HG02885 (cell line): ENCODE results near the gene PPP1R12B.
"Not testable (repeated sequence)": the region's sequence is repeated elsewhere in the genome, so short reads cannot be mapped to it uniquely, and the experiment has no call there.

Source experiments
- ATAC-seq: cut with Tn5 transposase; IDR thresholded peaks from one replicate; pipeline ENCODE4 v1.9.1; 2021; ENCODE audit warnings: mild to moderate bottlenecking; ENCODE audit not compliant: unreplicated experiment, poor library complexity

The PPP1R12B gene

DNA sequence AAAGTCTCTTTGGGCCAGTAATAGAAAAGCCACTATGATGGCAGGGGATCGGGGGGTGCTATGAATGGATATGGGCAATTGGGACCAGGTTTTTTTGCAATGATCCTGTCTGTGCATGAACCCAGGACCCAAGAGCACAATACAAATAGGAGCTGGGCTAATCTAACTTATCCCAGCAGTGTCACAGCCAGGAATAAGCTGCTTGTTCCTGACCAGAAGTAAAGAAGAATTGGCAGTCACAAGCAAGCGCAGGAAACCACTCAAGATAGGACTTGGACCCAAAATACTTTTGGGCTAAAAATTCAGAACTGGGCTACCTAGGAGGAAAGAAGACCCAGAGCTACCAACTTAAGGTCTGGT, 172.3 kb downstream of the PPP1R12B start:
- not testable (repeated sequence) for ATAC-seq

DNA sequence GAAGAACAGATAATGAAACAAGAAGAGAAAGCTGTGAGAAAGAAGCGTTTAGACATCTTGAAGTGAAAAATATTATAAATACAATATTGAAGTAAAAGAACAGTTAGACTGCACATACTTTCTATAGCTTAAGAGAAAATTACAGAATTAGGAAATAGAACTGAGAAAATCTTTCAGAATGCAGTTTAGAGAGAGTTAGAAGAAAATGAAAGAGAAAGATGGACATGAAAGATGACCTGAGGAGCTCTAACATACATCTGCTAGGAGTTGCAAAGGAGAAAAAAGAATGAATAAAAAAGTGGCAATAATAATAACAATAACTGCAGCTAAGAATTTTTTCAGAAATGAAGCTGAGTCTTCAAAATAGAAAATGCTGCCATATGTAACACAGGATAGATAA, 173.0 kb downstream of the PPP1R12B start:
- ATAC-seq: not testable (repeated sequence)

DNA sequence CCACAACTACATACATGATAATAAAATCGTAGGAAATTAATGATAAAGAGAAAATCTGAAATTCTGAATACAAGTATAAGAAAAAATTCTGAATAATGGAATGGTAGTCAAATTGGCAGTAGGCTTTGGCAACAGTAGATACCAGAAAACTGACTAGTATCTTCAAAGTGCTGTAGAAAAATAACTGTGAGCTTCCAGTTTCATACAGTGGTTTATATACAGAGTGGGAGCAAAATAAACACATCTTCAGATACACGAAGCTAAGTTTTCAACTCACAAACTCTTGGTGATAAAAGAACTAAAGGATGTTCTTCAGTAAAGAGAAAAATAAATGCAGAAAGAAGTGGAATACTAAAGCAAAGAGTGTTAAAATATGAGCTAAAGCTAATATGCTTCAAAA, 173.4 kb downstream of the PPP1R12B start:
- ATAC-seq: no peak

- not testable (repeated sequence) for ATAC-seq
Observed at GRCh38 chr1:202526056-202526455, 177.6 kb downstream of the PPP1R12B start.

DNA sequence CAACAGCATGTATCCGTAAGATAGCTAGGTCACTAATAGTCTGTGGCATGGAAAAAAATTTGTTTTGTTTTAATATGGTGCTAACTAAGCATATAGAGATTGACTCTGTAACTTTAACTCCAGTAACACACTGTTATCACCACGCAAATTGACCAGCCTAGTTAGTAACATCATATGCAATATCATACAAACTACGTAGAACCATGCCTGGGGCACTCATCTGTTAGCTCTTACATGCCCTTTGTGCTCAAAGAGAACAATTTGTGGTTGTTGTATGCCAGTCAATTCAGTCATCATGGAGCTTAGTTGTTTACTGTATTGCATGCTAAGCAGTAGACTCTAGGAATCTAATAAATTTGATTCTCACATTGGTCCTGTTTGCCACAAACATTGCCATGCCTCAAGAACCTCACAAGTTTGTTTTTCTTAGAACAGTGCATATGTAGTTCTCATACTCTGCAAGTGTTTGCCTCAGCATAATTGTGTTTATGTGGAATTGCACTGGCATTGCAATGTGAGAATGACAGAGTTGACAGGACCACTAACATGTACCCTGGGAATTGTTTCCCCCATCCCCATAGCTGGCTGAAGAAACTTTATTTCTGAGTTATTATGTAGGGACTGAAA, 179.7 kb downstream of the PPP1R12B start:
- ATAC-seq: not testable (repeated sequence)

DNA sequence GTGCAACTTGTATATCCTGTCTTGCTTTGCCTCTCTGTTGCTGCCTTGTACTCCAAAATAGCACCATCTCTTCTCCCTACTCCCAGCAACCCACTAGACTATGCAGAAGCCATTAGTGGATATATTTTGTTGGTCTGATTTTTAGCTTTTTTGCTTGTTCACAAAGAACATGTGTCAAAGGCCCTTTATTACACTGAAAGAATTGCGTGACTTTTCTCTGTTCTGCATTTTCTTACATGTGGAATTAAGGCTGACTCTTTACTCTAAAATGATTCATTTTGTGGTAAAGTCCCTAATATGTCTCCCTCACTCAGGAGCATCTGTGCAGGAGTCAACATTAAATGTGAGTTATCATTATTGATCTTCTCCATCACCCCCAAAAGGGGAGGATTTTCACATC, 182.2 kb downstream of the PPP1R12B start:
- not testable (repeated sequence) for ATAC-seq

DNA sequence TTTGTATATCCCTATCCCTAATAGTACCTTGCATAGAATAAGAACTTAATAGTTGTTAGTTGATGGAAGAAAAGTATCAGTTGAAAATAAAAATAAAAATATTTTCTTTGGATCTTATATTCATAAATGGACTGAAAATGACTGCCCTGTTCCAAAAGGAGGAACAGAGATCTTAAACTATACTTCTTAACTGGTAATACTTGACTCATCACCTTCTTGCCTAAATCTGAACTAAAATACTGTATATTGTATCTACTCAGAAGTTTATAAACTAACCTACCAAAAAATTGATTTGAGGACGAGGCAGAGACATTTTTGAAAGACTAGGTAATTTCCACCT, 182.9 kb downstream of the PPP1R12B start:
- ATAC-seq: no peak

DNA sequence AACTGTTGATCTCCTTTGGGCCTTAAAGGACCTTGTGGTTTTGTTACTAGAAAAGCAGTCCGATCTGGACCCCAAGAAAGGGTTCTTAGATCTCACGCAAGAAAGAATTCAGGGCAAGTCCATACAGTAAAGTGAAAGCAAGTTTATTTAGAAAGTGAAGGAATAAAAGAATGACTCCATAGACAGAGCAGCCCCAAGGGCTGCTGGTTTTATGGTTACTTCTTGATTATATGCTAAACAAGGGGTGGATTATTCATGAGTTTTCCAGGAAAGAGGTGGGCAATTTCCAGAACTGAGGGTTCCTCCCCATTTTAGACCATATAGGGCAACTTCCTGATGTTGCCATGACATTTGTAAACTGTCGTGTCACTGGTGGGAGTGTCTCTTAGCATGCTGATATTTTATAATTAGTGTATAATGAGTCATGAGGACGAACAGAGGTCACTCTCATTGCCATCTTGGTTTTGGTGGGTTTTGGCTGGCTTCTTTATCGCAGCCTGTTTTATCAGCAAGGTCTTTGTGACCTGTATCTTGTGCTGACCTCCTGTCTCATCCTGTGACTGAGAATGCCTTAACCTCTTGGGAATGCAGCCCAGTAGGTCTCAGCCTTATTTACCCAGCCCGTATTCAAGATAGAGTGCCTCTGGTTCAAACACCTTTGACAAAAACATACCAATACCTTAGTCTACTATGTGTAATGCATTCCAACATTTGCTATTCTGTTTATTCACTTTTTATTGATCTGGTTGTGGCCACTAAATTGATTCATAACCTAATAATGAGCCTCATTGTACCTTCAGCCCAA, 183.5 kb downstream of the PPP1R12B start:
- ATAC-seq: not testable (repeated sequence)

DNA sequence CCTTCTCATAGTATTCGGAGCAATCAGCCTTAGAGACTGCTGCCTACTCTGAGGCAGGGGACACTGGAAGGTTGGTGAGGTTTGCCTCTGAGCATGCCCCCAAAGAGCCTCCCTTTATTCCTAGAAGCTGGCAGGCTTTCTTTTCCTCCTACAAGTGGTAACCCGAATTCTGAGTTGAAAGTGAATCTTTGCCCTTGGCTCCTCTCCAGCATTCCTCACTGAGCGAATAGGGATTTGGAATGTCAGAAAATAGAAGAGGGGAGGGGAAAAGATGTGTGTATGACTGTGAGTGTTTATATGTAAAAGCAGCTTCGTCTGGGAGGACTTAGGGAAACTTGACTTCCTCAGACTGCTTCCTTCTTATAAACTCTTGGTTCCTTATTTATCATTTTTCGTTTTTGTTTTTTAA, 190.7 kb downstream of the PPP1R12B start:
- not testable (repeated sequence) for ATAC-seq

DNA sequence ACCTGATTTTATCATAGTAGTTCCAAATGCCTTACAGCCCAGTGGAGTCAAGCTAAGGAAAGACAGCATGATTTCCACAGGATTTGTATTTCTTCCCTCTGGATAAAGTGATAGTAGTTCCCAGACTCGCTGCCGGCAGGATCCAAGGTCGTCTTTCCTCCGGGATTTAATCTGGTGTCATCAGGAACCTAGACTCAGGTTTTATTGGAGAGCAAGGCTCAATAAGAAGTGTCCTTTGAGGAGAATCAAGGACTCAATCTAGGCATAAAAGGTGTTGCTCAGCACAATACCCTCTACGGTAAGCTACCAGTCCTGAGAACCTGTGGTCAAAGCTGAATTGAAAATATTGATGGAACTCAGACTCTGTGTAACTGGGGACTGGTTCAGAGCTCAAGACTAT, 191.1 kb downstream of the PPP1R12B start:
- not testable (repeated sequence) for ATAC-seq

- ATAC-seq: no peak
Observed at GRCh38 chr1:202540014-202540413, 191.5 kb downstream of the PPP1R12B start.

GRCh38 chr1:202540448-202540847, 191.9 kb downstream of the PPP1R12B start:
- ATAC-seq: no peak

- ATAC-seq: not testable (repeated sequence)
Observed at GRCh38 chr1:202540858-202541257, 192.4 kb downstream of the PPP1R12B start.

- not testable (repeated sequence) for ATAC-seq
Observed at GRCh38 chr1:202542415-202542814, 193.9 kb downstream of the PPP1R12B start.

DNA sequence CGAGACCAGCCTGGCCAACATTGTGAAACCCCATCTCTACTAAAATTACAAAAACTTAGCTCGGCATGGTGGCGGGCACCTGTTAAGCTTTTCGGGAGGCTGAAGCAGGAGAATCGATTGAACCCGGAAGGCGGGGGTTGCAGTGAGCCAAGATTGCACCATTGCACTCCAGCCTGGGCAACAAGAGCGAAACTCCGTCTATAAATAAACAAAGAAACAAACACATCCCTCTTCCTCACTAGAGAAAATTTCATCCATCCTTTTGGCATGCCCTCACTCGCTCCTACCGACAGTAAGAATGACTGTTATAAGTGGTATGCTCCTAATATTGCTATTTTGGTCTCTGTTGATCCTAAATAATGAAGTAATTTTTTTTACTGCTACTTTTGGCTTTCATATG, 195.0 kb downstream of the PPP1R12B start:
- ATAC-seq: not testable (repeated sequence)

- not testable (repeated sequence) for ATAC-seq
Observed at GRCh38 chr1:202544766-202545449, 196.4 kb downstream of the PPP1R12B start.

GRCh38 chr1:202545647-202546303, 197.3 kb downstream of the PPP1R12B start:
- ATAC-seq: not testable (repeated sequence)

- ATAC-seq: not testable (repeated sequence)
Observed at GRCh38 chr1:202546377-202546776, 197.9 kb downstream of the PPP1R12B start.

GRCh38 chr1:202546796-202547195, 198.3 kb downstream of the PPP1R12B start:
- peak; percentile 73 for ATAC-seq

GRCh38 chr1:202547215-202547614, 198.7 kb downstream of the PPP1R12B start:
- ATAC-seq: no peak

GRCh38 chr1:202550088-202550487, 201.6 kb downstream of the PPP1R12B start:
- ATAC-seq: not testable (repeated sequence)
